ENCODE data around the gene DDX50. TPM values are rescaled to one million over a fixed set of nuclear protein-coding genes. Genes with fewer than 3 reads are reported as not detected.
"Not testable (repeated sequence)": the region's sequence is repeated elsewhere in the genome, so short reads cannot be mapped to it uniquely, and the experiment has no call there.

The DDX50 gene
- total RNA-seq, 2 donors from 2014 or later = 30.6 to 33.9 TPM

DNA sequence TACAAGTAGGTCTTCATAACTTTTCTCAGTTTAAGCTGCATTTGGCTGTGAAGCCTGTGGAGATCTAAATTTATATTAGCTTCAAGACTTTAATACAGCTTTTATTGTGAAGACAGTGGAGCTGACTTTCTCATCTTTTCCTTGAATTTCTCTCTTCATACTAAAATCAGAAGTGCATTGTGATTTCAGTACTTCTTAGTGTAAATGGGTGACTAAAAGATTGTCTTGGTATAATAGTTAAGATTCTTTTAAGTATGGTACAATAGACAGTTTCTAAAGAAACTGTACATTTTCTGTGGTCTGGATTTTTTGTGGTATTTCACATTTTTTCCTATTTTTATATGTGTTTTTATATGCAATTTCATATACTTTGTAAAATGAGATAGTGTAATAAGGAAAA is 33.9 kb downstream of the DDX50 start:
- H3K27me3 ChIP-seq (replicated peaks; ENCODE audit: insufficient read depth) = no peaks in the 10 kb centered on the region
- H3K4me3 ChIP-seq = no peak overlapping the region
- no peaks in the 10 kb centered on the region for H3K9me3 ChIP-seq
- no peaks in the 10 kb centered on the region for H3K4me1 ChIP-seq (ENCODE audit: control insufficient read depth in 1 of 2, low read depth in 2 of 2)
- peaks cover 15% of the 10 kb centered on the region for H3K36me3 ChIP-seq
- no peak overlapping the region for H3K27ac ChIP-seq
- TF ChIP-seq, protein P1, sequence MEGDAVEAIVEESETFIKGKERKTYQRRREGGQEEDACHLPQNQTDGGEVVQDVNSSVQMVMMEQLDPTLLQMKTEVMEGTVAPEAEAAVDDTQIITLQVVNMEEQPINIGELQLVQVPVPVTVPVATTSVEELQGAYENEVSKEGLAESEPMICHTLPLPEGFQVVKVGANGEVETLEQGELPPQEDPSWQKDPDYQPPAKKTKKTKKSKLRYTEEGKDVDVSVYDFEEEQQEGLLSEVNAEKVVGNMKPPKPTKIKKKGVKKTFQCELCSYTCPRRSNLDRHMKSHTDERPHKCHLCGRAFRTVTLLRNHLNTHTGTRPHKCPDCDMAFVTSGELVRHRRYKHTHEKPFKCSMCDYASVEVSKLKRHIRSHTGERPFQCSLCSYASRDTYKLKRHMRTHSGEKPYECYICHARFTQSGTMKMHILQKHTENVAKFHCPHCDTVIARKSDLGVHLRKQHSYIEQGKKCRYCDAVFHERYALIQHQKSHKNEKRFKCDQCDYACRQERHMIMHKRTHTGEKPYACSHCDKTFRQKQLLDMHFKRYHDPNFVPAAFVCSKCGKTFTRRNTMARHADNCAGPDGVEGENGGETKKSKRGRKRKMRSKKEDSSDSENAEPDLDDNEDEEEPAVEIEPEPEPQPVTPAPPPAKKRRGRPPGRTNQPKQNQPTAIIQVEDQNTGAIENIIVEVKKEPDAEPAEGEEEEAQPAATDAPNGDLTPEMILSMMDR (IDR thresholded peaks at IDR 0.05) = no peak
- no peak for DNase-seq (ENCODE audit: low spot score)
- ATAC-seq (ENCODE audit: insufficient number of reproducible peaks, low FRiP score, low read depth) = no peak

DNA sequence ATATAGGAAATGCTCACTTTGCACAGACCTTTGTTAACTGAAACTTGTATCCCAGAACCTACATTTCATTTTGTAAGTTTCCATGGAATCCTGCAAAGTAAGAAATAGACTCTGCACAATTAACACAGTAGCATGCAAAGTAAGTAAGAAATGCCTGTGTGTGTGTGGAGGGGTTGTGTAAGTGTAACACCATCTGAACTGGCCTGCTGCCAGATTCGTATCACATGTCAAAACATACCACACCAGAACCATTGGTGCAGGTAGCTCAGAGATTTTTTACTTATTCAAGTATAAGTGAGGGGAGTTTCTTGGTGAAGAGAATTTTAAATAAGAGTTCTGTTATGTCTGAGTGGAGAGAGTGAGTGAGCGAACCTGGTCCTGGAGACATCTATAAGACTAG is 37.0 kb downstream of the DDX50 start:
- Histone ChIP-seq H3K27ac (no peak overlapping the region), H3K9me3 (no peaks in the 10 kb centered on the region), H3K4me3 (no peak overlapping the region), H3K36me3 (peaks cover 15% of the 10 kb centered on the region), H3K4me1 (ENCODE audit: control insufficient read depth in 1 of 2, low read depth in 2 of 2) (no peaks in the 10 kb centered on the region), H3K27me3 (replicated peaks; ENCODE audit: insufficient read depth) (no peaks in the 10 kb centered on the region)
- TF ChIP-seq, protein P1 (IDR thresholded peaks at IDR 0.05) = no peak
- ATAC-seq (ENCODE audit: insufficient number of reproducible peaks, low FRiP score, low read depth) = no peak
- DNase-seq (ENCODE audit: low spot score) = no peak

DNA sequence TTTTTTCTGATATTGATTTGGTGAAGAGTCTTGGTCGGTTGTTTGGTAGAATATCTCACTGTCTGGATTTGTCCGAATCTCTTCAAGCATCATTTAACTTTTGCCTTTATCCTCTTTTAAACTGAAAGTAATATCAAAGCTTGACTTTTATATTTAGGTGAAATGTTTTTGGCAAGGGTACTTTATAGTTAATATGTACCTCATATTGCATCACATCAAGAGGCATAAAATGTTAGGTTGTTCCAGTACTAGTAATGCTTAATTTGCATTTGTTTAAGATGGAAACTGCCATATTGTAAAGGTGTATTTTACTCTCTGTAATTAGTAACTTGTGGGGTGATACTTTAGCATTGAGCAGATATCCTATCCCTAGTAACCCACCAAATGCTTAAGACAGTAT is 37.8 kb downstream of the DDX50 start:
- TF ChIP-seq, protein P1 (IDR thresholded peaks at IDR 0.05) = no peak
- no peak overlapping the region for H3K4me3 ChIP-seq
- no peak overlapping the region for H3K27ac ChIP-seq
- ATAC-seq (ENCODE audit: insufficient number of reproducible peaks, low FRiP score, low read depth) (no peak), DNase-seq (ENCODE audit: low spot score) (no peak)
- no peaks in the 10 kb centered on the region for H3K9me3 ChIP-seq
- H3K27me3 ChIP-seq (replicated peaks; ENCODE audit: insufficient read depth) = no peaks in the 10 kb centered on the region
- no peaks in the 10 kb centered on the region for H3K4me1 ChIP-seq (ENCODE audit: control insufficient read depth in 1 of 2, low read depth in 2 of 2)
- H3K36me3 ChIP-seq = peaks cover 14% of the 10 kb centered on the region

DNA sequence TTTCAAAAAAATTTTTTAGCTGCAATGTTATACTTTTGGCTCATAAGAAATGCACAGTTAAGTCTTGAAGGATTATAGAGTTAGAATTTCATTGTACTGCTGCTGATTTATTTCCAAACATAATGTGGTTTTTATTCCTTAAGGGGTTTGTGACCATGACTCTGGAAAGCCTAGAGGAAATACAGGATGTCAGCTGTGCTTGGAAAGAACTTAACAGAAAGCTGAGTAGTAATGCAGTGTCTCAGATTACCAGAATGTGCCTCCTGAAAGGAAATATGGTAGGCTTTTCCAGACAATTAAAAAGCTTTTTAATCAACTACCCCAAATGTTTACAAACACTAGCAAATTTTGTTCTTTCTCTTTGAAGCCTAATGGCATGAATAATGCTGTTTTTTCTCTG is 39.8 kb downstream of the DDX50 start:
- ATAC-seq (ENCODE audit: insufficient number of reproducible peaks, low FRiP score, low read depth); DNase-seq (ENCODE audit: low spot score); H3K4me3 ChIP-seq; H3K27me3 ChIP-seq (replicated peaks; ENCODE audit: insufficient read depth); H3K27ac ChIP-seq; H3K9me3 ChIP-seq; H3K4me1 ChIP-seq (ENCODE audit: control insufficient read depth in 1 of 2, low read depth in 2 of 2): not testable (repeated sequence)
- peaks cover 16% of the 10 kb centered on the region for H3K36me3 ChIP-seq

DNA sequence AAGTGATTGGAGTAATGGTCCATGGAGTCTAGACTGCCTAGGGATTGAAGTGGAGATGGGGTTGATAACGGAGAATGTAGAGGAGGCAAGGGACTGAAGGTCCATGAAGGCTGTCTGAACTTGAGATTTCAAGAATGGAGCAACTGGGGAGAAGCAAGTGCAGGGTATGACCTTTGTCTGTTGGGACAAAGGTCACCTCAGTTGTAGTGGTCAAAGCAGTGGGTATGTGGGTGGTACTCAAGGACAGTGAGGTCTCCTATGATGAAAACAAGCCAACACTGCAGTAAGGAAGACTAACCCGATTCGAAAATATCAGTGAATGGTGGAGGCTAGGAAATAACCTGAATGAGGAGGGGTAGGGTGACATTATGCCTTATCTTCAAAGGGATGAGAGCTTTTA is 49.5 kb downstream of the DDX50 start:
- Histone ChIP-seq H3K27me3 (replicated peaks; ENCODE audit: insufficient read depth) (no peaks in the 10 kb centered on the region), H3K27ac (no peak overlapping the region), H3K4me3 (no peak overlapping the region), H3K36me3 (peaks cover 21% of the 10 kb centered on the region), H3K4me1 (ENCODE audit: control insufficient read depth in 1 of 2, low read depth in 2 of 2) (peaks cover 0 to 3% of the 10 kb centered on the region in 2 donors), H3K9me3 (no peaks in the 10 kb centered on the region)
- DNase-seq (ENCODE audit: low spot score) (no peak), ATAC-seq (ENCODE audit: insufficient number of reproducible peaks, low FRiP score, low read depth) (no peak)
- TF ChIP-seq, protein P1 (IDR thresholded peaks at IDR 0.05) = no peak

DNA sequence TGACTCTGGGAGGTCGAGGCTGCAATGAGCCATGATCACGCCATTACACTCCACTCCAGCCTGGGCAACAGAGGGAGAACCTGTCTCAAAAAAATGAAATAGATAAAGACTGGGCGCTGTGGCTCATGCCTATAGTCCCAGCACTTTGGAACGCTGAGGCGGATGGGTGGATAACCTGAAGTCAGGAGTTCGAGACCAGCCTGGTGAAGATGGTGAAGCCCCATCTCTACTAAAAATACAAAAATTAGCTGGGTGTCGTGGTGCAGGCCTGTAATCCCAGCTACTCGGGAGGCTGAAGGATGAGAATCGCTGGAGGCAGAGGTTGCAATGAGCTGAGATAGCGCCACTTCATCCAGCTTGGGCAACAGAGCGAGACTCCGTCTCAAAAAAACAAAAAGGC is 53.8 kb downstream of the DDX50 start:
- Histone ChIP-seq H3K27me3 (replicated peaks; ENCODE audit: insufficient read depth) (no peaks in the 10 kb centered on the region), H3K9me3 (no peaks in the 10 kb centered on the region), H3K36me3 (no peaks in the 10 kb centered on the region), H3K4me3 (no peak overlapping the region), H3K4me1 (ENCODE audit: control insufficient read depth in 1 of 2, low read depth in 2 of 2) (peaks cover 6 to 23% of the 10 kb centered on the region in 2 donors), H3K27ac (peak overlapping the region in 1 of 2 donors; percentile 92)
- TF ChIP-seq, protein P1 (IDR thresholded peaks at IDR 0.05) = no peak
- DNase-seq (ENCODE audit: low spot score) = no peak
- ATAC-seq (ENCODE audit: insufficient number of reproducible peaks, low FRiP score, low read depth) = no peak
